GM18502 (cell line): ENCODE results near the gene EHBP1.

Experiments
- ATAC-seq: cut with Tn5 transposase; IDR thresholded peaks from one replicate; pipeline ENCODE4 v1.9.1; 2021; ENCODE audit warnings: mild to moderate bottlenecking; ENCODE audit not compliant: unreplicated experiment, poor library complexity

EHBP1 gene

DNA sequence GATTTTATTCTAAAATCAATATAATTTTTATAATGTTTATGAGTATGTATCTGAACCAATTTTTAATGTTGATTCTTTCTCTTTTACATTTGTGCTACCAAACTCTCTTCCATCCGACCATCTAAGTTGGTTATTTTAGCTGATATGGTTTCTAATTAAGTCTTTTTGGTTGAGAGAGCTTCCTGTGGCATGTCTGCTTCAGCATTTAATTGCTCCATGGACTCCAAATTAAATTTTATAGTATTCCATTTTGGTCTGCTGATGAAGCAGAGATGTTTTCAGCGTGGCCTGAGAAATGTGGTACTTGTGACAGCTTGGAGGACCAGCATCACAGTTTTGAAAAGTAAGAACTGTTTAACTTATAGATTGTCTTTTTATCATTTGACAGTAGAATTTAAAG is 105.6 kb downstream of the EHBP1 start:
- no peak for ATAC-seq

DNA sequence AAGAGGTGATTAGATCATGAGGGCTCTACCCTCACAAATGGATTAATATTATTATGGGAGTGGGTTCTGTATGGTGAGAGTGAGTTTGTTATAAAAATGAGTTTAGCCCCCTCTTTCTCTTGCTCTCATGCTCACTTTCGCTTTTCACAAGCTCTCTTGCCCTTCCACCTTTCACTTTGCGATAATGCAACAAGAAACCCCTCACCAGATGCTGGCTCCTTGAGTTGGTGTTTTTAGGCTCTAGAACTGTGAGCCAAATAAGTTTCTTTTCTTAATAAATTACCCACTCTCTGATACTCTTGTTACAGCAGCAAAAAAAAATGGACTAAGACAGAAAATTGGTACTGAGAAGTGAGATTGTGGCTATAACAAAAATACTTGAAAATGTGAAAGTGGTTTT is 106.5 kb downstream of the EHBP1 start:
- no peak for ATAC-seq

DNA sequence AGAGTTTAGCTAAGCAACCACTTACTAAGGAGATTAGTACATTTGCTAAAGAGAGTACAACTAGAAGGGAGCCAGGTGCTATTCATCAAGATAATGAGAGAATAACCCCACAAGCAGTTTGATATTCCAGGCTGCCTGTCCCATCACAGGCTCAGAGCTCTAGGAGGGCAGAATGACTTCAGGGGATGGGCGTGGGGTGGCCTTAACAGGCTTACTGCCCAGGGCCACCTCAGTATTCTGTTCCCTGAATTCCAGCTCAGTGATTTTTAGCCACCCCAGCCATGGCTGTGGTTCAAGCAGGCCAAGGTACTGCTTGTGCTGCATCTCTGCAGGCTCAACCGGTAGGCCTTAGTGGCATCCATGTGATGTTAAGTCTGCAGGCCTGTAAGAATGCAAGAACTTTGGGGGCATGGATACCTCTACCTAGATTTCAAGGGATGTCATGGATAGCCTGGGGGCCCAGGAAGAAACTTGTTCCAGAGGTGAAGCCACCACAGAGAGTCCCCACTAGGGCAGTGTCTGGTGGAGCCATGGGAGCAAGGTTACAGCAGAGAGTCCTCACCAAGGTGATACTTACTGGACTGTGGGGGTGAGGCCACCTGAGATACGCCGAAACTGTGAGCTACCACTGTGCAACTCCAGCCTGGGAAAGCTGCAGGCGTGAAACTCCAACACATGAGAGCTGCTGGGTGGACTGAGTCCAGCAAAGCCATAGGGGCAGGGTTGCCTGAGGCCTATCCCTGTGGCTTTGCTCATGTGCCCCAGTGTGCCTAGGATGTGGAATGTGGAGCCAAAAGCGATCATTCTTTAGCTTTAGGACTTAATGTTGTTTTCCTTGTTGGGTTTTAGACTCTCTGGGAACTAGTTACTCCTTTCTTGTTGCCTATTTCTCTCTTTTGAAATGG is 107.7 kb downstream of the EHBP1 start:
- no peak for ATAC-seq

DNA sequence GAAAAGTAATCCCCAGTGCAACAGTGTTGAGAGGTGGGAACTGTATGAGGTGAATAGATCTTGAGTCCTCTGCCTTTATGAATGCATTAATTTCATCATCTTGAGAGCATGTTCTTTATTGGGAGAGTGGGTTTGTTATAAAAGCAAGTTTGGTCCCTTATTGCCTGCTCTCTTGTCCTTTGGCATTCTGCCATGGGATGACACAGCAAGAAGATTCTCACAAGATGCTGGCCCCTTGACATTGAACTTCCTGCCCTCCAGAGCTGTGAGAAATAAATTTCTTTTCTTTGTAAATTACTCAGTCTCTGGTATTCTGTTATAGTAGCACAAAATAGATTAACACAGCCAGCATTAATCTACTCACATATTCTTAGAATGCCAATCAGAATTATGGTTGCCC is 108.6 kb downstream of the EHBP1 start:
- no peak for ATAC-seq

DNA sequence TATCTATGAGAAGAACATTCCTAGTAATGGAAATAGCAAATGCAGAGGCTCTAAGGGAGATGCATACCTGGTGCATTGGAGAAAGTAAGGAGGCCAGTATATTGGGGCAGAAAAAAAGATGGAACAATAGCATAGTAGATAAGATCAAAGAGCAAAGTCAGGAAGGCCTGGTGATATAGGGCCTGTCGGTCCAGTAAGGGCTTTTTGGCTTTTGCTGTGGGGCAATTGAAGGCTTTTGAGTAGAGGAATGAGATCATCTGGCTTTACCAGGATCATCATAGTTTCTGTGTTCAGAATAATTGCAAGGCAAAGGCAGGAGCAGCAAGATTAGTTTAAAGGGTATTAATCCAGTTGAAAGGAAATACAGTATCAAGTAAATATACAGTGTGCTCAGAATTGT is 111.8 kb downstream of the EHBP1 start:
- ATAC-seq = no peak

DNA sequence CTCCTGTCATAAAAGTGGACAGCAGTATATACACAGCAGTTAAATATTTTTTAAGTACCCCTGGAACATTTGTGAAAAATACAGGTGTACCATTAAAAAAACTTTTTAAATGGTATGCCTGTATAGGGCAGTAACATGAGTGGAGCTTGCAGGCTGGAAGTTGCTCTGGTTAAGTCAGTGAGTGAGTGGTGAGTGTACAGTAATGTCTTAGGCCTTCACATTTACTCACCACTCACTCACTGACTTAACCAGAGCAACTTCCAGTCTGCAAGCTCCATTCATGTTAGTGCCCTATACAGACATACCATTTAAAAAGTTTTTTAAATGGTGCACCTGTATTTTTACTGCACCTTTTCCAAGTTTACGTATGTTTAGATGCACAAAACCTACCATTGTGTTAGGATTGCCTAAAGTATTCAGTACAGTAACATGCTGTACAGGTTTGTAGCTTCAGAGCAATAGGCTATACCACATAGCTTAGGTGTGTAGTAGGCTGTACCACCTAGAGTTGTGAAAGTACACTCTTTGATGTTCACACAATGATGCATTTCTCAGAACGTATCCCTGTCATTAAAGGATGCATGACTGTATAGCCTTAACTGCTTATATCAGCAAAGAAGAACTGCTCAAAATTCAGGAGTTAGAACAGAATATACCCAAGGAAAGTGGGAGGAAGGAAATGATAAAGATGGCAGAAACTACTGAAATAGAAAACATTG is 112.6 kb downstream of the EHBP1 start:
- ATAC-seq = no peak

DNA sequence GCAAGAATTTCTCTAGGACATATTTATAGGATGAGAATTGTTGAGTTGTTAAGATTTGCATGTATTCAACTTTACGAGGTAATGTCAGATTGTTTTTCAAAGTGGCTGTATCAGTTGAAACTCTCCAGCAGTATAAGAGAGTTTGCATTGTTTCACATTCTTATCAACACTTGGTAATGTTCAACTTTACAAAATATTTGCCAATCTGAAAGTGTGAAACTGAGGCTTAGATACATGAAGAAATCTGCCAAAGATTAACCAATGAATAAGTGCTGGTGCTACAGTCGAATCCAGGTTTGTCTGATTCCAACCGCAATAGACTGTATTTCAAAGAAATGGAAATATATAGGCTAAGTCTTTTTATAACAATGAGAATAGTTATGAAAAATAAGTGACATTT is 117.0 kb downstream of the EHBP1 start:
- ATAC-seq = no peak

DNA sequence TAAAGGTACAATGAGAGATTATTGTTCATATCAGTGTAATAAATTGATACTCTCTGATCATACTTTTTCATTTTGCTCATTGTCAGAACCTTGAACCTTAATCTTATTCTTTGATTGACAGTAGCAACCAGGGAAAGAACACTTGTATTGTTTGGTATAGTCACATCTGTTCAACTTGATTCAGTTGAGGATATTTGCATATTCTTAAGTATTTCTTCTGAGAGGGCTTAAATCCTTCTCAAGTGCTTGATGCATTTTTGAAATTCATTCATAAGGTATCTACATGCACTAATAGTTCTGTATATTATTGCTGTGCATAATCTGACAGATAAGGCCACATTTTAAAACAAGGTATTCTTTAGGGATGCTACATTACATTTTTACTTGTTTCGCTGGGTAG is 118.9 kb downstream of the EHBP1 start:
- no peak for ATAC-seq

DNA sequence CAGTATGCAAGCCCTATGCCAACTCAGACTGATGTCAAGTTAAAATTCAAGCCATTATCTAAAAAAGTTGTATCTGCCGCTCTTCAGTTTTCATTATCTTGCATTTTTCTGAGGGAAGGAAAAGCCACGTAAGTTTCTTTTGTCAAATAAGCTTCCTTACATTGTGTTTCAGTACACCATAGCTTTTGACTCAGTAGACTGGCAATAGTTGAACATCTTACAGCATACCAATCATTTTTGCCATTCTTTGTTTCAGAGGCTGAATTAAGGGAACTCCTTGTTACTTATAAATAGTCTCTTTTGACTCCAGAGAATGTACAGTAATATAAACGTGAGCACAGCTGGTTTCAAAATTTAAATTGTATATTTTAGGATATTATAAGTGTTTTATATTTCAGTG is 120.6 kb downstream of the EHBP1 start:
- no peak for ATAC-seq

DNA sequence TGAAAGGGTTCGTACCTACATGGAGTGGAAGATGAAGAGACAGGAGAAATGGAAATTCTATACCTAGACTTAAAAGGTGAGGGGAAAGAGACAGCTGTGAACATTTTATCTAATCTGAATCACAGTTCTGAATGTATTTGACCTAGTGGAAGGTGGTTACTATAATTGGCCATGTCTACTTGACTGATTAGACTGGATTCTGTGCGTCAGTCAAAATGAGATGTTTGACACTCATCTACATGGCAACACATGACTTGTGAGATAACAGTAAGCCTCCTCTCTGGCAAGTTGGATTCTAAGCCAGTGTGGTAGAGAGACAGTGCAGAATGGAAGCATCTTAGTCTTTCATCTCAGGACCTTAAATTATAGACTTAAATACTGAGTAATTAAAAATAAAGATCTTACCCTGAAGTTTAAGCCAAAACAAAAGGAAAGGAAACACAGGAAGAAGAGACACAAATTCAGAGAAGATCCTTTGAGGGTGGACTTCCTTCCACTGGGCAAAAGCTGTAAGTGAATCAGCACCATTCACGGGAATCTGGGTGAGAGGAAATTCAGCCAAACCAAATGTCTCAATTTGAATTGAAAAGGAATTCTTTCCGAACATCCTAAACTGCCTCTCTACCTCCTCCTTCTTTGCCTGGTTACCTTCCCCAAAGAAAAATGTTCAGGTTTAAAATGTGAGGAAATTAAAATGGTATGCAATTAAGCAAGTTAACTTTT is 121.6 kb downstream of the EHBP1 start:
- no peak for ATAC-seq

DNA sequence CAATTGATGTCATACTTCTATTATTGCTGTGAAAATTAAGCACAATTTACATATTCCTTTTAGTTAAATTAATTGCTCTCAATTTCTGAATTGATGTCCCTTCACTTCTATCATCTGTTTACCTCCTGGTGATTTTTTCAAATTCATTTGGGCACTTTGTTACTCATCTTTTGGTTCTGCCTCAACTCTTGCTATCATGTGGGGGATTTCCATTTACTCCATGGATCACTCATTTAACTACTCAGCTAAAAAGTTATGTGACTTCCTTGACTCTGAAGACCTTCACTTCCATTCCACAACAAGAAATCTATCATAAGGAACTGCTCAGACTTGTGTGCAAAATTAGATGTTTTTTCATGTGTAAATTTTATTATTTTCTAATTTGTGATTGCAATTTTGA is 126.2 kb downstream of the EHBP1 start:
- ATAC-seq = peak; percentile 58

DNA sequence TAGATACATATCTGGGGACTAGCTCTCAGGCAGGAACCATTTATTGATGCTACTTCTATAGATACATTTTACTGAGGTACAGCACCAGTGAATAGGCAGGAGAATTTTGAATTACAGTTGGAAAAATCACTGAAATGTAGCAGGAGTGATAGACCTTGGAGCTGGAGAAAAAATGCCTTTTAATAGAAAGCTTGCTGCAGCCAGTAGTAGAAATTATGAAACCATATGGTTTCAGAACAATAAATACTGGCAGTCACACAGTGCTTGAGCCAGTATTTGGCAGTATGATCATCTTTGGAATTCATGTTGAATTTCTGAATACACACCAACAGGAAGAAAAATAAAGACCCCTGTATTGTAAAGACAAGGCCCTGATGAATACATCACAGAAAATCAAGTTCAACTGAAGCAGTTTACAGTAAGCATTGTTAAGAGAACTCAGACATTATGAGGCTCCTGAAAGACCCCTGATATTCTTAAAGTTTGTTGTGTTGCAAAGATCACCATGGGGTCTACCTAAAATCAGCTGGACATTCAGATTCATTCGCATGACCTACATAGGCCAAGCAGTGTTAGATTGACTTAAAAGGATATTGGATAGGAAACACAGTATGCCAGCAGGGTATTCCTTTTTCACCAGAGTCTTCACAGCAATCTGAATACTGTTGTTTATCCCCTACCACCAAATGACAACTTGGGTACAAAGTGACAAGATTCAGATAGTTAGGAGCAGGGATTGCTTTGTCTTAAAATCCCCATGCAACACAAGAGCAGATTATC is 139.0 kb downstream of the EHBP1 start:
- no peak for ATAC-seq

DNA sequence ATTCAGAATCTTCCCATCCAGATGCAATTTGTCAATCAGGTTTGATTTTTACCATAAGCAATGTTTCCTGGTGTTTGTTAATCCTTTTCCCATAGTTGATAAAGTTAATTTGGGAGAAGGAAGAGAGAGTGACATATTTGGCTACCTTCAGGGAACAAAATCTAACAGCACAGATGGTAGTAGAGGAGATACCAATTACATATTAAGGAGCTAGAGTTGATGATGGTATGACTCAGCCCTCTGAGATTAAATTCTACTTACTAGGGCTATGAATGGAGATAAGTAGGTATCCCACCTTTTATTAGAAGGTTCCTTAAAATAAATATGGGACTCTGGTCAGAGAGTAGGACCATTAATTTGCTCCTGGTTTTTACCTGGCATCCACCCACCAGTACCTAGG is 139.7 kb downstream of the EHBP1 start:
- ATAC-seq = no peak

DNA sequence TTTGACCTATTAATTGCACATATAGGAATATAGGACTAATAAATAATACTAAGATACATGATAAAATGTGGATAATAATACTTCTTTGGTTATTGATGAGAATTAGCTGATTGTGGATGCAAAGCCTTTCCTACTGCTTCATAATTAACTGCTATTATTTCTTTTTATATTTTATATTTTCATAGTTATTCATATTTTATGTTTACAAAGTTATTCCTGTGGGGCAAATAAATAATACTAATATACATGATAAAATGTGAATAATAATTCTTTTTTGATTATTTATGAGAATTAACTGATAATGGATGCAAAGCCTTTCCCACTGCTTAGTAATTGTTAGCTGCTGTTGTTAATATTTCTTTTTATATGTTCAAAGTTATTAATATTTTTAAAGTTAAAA is 146.7 kb downstream of the EHBP1 start:
- ATAC-seq = no peak

DNA sequence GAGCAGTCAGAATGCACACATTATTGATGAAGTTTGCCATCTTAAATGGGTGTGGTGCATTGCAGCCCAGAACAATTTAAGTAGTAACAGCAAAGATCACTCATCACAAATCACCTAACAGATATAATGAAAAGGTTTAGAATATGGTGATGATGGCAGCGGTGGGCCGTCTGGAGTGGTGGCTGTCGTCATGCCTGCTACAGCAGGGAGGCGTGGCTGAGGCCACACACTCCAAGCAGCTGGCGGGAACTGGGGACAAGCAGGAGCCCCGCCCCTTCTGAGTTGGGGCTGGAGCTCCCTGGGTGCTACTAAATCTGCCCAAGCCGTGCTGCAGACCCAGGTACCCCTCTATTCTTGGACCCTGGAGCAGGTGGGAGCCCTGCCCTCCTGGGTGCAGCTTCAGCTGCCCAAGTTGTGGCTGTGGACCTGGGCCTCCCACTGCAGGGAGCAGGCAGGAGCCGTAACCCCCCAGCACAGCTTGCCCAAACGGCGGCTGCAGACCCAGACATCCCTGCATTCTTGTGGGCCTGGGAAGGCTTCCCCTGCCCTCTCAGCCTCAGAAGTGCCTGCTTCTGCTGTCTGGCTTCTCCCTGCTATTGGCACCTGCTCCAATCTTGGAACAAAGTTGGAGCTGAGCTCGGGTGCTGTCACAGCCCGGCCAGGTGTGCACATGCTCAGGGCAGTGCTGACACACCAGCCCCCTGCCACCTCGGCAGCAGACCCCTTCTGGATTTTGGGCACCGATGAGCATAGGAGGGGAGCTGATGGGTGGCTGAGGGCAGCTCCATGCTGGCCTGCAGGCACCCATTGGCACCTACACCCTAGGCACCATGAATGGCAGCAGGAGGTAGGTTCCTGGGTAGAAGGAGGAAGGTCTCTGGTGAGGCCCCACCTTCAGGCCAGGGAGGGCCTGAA is 149.3 kb downstream of the EHBP1 start:
- no peak for ATAC-seq

DNA sequence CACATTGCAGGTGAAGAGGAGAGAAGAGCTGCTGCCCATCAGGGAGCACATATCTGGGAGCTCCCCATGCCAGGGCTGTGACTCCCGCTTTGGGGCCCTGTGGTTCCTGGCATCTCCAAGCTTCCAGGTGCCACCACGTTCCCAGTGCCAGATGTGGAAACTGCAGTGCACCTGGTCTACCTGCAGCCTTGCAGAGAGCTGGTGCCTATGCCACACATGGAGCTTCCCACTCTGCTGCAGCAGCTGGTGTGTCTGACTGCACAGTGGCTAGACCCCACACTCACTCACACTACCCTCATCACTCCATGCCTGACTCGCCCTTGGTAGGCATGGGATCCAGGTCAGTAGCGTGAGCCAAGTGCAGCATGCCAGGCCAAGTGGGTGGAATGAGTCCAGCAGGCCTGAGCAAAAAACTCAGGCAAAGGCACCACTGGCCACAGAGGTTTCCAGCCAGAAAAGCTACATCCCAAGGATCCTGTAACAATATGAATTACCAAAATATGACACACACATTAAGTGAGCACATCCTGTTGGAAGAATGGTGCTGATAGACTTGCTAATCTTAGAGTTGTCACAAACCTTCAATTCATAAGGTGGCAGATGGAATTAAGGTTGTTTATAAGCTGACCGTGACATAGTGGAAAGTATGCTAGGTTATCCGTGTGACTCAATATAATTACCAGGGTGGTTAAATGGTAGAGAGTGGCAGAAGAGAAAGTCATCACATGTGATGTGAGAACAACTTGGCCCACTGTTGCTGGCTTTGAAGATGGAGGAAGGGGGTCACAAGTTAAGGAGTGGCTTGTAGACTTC is 150.9 kb downstream of the EHBP1 start:
- no peak for ATAC-seq

DNA sequence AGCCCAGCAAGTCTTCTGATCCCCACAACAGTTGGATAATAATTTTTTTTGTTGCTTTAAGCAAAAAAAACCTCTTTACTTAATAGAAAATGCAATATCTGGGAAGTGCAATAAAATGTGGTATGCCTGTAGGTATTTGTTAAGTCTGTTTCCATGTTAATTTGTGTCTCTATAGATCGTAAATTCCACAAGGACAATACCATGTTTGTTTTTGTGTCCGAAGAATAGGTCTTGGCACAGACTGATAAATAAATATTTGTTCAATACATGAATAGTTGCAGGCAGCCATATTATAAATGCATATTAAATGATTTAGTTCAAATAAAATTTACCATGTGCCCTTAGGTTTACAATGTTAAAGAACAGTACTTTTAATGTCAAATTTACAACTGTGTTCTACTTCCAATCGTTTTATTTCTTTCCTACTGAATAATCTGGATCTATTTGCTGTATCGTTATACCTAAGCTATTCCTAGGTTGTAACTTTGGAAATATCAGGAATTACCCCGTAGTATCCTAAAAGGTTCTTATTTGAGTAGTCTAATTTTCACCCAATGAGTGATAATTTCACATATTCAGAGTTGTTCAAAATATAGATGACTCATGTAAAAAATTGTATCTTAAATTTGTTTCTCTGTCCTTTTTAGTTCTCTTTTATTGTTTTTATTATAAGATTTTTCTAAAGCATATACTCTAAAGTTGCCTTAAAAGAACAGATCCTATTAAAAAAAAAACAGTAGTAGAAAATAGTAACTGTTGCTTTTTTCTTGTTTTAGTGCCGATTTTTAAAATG is 151.8 kb downstream of the EHBP1 start:
- no peak for ATAC-seq
